Amygdala (tissue), 56 donors: ENCODE data around the gene USP2.
A peak's percentile ranks its signal among the peaks of the same experiment; 100 is the strongest.

Experiments used
- DNase-seq, 56 donors: peaks; one replicate each; lab custom pipeline; 2025; lab: John Stamatoyannopoulos, UW

Gene USP2

DNA sequence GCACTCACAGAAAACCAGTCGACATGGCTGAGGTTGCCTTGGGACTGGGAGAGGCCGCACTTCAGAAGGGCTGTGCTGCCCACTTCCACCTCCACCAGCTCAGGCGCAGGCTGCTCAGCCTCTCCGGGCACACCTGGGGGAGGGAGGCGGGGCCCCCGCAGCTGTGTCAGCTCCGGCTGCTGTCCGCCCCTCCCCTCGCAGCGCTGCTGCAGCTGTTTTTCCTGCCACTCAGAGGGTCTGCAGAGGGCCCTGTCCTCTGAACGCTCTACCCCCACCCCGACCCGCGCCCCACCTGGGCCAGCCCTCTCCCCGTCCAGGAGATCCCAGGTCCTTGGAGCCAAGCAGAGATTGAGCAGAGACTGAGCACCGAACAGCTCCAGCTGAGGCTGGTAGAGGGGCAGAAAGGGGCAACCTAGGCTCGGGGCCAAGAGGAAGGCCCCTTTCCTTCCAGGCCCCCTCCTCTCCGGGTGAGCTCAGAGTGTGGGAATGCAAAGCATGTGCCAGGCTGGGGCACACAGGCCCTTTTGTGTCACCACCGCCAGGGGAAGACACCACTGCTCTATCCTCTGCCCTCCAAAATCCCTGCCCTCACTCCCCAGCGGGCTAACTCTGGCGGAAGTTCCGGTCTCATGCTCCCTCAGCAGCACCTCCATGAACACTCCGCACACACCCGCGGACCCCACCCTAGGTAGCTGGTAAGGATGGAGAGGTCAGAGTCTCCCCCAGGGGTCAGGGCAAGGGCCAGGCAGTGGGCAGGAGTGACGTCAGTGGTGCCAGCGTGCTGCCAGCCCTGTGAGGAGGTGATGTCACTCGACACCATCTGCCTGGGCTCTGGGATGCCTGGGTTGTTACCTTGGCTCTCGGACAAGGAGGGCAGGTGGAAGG lies 66.1 kb downstream of the USP2 start:
- peak in 40 of 56 donors; percentile 45 to 95 (median 72) for DNase-seq

DNA sequence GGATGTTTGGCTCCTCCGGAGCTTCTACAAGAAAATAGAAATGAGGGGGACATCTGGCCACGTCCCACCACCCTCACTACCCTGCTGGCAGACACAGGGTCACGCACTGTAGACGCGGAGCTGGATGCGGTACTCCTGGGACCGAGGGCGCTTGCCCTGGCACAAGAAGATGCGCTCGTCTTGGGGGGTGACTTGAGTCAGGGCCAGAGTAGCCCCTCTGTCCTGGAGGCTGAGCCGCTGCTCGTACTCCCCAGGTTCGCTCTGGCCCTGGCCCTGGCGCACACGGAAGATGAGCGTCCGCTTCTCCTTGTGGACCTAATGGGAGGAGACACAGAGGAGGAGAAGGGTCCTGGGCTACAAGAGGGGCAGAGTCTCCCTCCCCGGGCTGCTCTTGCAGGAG lies 66.8 kb downstream of the USP2 start:
- no peak for DNase-seq

DNA sequence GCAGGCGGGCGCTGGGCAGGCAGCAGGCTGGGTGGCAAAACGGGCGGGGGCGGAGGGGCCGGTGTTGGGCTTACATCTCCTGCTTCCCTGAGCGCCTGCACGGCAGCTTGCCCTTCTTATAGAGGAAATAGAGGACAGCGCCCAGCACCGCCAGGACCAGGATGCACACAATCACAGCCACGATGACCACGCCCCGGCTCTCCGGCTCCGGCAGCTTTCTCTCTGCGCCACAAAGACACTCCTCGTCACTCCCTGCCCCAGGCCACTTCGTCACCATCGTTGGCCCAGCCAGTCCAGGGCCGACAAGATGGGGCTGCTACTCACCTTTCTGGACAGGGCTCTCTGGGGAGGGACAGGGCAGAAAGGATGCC lies 70.8 kb downstream of the USP2 start:
- DNase-seq = no peak

DNA sequence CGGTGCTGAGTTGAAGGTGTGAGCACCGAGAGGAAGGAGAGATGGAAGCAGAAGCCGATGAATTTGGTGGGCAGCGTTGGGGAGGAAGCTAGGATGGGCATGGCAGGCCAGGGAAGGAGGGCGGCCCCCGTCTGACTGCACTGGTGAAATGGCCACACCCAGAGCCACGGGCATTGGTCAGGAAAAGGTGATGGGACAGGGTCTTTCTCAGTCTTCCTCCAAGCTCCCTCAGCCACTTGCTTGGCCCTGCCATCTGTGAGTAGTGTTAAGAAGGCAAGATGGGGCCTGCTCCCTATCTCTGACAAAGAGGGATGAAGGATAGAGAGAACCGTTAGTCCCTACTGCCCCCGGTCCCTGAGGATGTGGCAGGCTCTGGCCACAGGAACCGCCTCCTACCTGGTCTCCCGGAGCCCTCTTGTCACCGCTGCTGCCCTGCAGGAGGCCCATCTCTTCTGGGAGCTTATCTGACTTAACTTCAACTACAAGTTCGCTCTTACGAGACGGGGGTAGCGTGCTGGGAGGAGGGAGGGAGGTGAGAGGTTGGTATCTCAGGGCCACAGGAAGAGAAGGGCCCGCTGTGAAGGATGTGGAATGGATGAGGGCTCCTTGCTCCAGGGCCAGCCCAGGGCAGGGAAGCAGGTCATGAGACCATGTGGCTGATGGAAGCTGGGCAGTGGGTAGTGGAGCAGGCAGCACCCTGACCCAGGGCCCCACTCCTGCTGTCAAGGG lies 71.4 kb downstream of the USP2 start:
- no peak for DNase-seq

DNA sequence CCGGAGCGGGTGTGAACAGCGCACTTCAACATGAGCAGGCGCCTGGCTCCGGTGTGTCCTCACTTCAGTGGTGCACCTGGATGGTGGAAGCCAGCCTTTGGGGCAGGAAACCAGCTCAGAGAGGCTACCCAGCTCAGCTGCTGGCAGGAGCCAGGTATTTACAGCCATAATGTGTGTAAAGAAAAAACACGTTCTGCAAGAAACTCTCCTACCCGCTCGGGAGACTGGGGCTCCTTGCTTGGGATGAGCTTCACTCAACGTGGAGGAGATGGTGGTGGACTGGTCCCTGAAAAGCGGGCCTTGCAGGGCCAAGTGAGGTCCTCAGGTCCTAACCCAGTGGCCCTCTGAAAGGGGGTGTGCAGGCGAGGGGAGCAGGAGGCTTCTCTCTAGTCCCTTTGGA lies 72.1 kb downstream of the USP2 start:
- DNase-seq = no peak

DNA sequence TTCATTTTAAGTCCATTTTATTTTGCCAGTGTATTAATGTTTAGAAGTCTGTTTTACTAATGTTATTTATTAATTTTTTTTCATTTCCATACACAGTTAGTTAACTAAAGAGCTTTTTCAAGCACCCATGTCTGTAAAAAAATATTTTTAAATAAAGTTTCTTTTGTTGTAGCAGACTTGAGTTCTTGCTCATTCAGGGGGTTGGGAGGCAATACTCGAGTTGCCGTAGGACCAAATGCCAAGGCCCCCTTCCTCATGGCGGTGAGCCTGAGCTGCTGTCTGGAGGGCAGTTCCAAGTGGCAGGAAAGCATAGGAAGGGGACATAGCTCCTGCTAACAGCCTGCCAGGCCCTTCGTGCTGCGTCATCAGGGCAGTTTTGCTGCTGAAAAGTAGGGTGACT lies 73.5 kb downstream of the USP2 start:
- DNase-seq = no peak

DNA sequence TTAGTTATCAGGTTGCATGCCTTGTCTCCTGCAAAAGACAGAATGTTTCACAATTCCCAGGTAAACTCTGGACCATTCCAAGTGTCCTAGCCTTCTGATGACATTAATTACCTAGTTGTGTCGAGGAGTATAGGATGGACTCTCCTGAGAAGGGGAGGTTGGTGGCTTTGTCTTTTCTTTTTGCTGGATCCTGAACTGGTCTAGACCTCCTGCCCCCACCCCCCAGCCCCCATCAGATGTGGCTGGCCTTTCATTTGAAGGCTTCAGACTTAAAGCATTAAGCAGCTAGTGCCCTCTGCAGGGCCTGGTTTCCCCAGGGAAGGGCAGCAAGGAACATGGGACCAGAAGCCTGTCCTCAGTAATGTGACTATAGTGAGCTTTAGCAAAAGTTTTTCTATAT lies 74.3 kb downstream of the USP2 start:
- peak in 1 of 56 donors; percentile 20 for DNase-seq

DNA sequence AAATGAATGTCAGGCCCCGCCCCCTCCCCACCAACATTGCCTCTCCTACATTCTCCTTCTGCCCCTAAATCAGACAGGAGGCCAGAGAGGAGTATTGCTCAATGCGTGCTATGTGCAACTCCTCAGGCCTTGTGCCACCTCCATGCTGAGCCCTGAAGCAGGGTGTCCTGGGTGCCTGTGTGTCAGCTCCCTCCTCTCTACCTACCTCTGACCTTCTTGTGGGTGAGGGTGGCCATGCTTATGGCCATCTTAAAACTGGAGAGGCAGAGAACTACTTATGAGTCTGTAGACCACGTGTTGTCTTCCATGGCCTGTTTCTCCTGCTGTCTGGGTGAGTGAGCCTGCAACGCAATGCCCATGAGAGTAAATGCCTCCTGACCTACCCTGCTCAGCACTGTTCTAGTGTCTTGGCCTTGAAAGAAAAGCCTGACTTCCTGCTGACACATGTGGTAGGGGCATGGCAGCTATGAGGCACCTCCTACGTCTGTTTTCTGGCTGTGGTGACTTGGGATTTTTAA lies 75.1 kb downstream of the USP2 start:
- no peak for DNase-seq

DNA sequence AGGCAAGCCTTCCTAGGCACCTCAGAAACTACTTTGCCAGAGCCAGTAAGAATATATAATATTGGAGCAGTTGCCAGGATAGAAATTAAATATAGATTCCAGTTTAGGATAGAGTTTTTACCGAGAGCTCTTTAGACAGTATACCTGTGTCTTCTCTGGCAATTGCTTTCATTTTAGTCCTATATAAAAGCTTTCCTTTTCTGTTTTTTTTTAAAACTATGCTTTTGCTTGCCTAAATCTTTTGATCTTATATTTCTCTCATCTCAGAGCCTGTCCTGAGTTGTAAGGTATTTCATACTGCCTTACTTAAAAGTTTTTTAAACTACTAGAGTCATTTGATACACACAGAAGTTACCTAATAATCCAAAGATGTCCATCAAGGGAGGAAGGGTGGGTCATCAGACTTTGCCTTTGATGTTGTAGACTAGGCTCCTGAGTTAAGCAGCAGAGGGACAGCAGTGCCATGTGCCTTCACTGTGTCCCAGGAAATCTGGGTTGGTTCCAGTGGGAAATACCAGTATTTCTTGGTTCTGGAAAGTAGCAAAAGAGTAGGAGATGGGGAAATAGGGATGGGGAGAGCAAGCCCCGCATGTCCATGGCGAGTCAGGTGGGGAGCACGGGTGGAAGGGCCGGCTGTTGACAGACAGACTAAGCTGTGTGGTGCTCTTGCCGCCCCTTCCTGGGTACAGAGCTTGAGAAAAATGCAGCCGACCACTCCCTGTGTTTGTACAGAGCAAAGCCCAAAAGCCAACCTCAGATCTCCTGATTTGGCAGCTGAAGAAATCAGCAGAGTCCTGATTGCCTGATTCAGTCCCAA lies 75.7 kb downstream of the USP2 start:
- no peak for DNase-seq
